ENCODE data around the gene CHST1.

CHST1 gene

GRCh38 chr11:45643598-45644260 lies 21.7 kb downstream of the CHST1 start:
- DNase-seq = no peak

DNA sequence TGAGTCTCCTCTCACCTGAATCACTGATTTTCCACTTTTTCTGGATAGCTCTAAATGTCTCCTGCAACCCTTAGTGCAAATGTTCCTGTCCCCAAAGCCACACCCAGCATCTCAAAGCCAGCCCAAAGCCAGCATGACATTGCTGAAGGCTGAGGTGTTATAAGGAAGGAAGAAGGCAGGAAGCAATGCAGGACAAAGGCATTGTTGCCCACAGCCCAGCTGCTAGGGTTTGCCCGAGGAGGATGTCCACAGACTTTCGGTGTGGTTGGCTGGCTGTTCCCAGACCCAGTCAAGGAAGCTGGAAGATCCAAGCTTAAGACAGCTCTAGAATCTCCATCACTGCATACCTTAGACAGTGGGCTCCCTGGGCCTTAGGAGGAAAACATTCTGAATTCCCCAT lies 23.5 kb downstream of the CHST1 start:
- no peak for DNase-seq

- no peak for DNase-seq
Observed at GRCh38 chr11:45638051-45638450, 27.4 kb downstream of the CHST1 start.

DNA sequence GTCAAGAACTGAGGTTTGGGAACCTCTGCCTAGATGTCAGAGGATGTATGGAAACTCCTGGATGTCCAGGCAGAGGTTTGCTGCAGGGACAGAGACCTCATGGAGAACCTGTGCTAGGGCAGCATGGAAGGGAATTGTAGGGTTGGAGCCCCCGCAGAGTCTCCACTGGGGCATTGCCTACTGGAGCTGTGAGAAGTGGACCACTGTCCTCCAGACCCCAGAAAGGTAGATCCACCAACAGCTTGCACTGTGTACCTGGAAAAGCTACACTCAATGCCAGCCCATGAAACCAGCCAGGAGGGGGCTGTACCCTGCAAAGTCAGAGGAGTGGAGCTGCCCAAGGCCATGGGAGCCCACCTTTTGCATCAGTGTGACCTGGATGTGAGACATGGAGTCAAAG lies 29.5 kb downstream of the CHST1 start:
- DNase-seq = no peak

GRCh38 chr11:45625611-45626010 lies 39.8 kb downstream of the CHST1 start:
- no peak for DNase-seq

- DNase-seq = no peak
Observed at GRCh38 chr11:45624095-45624494, 41.3 kb downstream of the CHST1 start.

GRCh38 chr11:45622861-45623260 lies 42.6 kb downstream of the CHST1 start:
- DNase-seq = no peak

- no peak for DNase-seq
Observed at GRCh38 chr11:45622283-45622682, 43.1 kb downstream of the CHST1 start.

DNA sequence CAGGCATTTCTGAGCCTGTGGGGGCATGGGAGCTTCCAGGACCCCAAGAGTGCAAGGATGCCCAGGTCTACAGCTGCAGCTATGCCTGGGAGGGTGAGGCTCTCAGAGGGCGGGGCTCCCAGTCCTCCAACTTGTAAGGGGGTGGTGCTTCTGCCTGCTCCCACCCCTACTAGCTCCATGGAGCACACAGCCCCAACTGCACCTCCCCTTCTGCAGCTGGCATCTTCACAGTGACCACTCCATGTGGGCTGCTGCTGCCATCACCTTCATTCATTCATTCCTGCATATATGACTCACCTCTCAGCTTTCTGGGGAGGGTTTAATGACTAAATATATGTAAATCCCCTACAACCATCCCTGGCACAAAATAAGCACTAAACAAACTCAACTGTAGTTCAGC lies 43.8 kb downstream of the CHST1 start:
- DNase-seq = no peak

DNA sequence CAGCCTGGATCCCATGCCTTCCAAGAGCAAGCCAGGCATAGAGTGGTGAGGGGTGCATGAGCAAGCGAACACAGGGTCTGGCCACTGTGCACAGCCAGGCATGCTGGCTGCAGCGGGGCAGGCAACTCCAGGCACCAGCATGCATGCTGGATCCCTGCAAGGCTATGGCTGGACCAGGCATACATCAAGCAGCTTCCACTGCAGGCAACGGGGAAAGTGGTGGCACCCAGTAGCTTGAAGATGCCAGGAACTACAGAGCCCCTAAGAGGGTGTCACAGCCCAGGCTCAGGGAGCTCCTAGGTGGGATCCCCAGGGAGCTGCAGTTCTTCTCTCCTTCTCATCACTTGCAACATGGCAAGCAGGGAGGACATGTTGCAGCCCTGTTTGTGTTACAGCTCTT lies 45.2 kb downstream of the CHST1 start:
- no peak for DNase-seq

GRCh38 chr11:45618897-45619296 lies 46.5 kb downstream of the CHST1 start:
- no peak for DNase-seq

- DNase-seq = no peak
Observed at GRCh38 chr11:45617871-45618601, 47.4 kb downstream of the CHST1 start.

GRCh38 chr11:45616802-45617549 lies 48.4 kb downstream of the CHST1 start:
- DNase-seq = no peak

DNA sequence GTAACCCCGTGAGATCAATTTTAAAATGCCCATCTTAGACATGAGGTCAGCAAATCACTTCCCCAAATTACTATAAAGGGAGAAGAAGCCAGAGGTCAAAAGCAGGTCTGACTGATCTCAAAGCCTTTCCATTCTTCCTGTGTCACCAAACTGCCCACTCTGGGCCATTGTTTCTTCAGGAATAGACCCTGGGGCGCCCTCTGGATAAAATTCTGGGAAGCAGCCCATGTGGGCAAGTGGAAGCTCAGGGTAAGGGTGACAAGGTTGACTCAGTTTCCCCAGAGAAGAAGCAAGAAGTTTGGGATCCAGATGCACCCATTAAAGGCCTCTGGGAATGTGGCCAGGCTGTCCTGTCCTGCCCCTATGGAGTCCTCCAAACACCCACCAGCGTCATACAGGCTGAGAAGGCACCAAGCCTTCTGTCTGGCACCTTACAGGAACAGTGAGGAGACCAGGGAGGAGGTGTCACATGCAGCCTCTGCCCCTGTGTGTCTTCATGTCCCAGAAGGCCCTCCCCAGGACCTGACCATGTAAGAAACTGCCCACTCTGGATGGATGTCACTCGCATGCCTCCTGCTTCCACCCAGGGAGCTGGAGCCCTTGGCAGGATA lies 50.1 kb downstream of the CHST1 start:
- DNase-seq = no peak

DNA sequence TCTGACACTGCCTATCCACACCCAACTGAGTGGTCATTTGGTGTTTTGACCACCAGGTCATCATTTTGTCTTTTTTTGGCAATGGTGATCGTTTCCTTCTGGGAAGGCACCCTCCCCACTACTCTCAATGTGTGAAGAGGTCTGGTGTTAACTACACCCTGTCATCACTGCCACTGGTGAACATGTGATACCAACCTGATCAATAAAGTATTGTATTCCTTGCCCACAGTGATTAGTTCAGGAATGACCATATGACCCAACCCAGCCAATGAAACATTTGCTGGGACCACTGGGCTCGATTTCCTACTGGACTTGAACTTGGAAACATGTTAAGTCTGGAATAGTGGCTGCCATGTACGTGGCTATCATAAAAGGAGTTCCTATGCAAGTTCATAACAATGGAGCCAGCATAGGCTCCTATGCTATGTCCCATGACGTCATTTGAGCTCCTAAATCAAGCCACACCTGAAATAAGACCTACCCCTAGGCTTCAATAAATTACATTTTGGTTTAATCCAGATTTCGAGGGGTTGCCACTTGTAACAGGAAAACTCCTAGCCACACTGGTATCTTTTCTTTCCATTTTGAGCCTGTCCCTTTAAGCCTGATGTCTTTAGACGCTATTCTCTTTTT lies 51.1 kb downstream of the CHST1 start:
- DNase-seq = no peak

- DNase-seq = peak; percentile 47
Observed at GRCh38 chr11:45610627-45611026, 54.8 kb downstream of the CHST1 start.

GRCh38 chr11:45609902-45610301 lies 55.5 kb downstream of the CHST1 start:
- DNase-seq = no peak

DNA sequence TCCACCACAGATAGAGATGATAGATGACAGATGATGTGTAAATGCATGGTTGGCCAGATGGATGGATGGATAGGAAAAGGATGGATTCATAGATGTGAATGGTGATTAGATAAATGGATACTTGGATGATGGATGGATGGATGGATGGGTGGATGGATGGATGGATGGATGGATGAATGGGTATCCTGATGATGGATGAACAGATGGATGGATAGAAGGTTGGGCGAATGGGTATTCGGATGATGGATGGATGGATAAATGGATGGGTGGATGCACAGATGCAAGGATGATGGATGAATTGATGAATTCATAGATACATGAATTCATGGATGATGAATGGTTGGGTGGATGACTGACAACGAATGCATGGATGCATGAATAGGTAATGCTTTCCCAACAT lies 56.1 kb downstream of the CHST1 start:
- DNase-seq = no peak

GRCh38 chr11:45607995-45608394 lies 57.4 kb downstream of the CHST1 start:
- no peak for DNase-seq

- DNase-seq = peak; percentile 36
Observed at GRCh38 chr11:45606514-45607281, 58.7 kb downstream of the CHST1 start.

GRCh38 chr11:45605051-45605450 lies 60.4 kb downstream of the CHST1 start:
- no peak for DNase-seq

- DNase-seq = no peak
Observed at GRCh38 chr11:45603946-45604682, 61.3 kb downstream of the CHST1 start.

Measured in DMS79 (cell line).